Fibroblast of skin of left biceps (primary cell): ENCODE data around the gene ROCK2.
"Not testable (repeated sequence)": the region's sequence is repeated elsewhere in the genome, so short reads cannot be mapped to it uniquely, and the experiment has no call there.

Experiments used
- DNase-seq, 2 experiments: peaks; one replicate each; pipeline ENCODE4 v3.0.0-alpha.2; 2013; ENCODE audit warnings: low read depth in 2 of 2

The ROCK2 gene

GRCh38 chr2:11236335-11236734 is 108.1 kb downstream of the ROCK2 start:
- DNase-seq: no peak

- DNase-seq: no peak
Measured at GRCh38 chr2:11235583-11235982, 108.9 kb downstream of the ROCK2 start.

- no peak for DNase-seq
Measured at GRCh38 chr2:11234309-11234708, 110.1 kb downstream of the ROCK2 start.

GRCh38 chr2:11231193-11231592 is 113.2 kb downstream of the ROCK2 start:
- not testable (repeated sequence) for DNase-seq

GRCh38 chr2:11228692-11229091 is 115.7 kb downstream of the ROCK2 start:
- DNase-seq: no peak

- DNase-seq: no peak
Measured at GRCh38 chr2:11227595-11227994, 116.8 kb downstream of the ROCK2 start.

GRCh38 chr2:11224887-11225286 is 119.5 kb downstream of the ROCK2 start:
- DNase-seq: no peak

- DNase-seq: no peak
Measured at GRCh38 chr2:11222845-11223244, 121.6 kb downstream of the ROCK2 start.

- DNase-seq: no peak
Measured at GRCh38 chr2:11220445-11220844, 124.0 kb downstream of the ROCK2 start.

- DNase-seq: no peak
Measured at GRCh38 chr2:11215407-11215806, 129.0 kb downstream of the ROCK2 start.

- no peak for DNase-seq
Measured at GRCh38 chr2:11214770-11215169, 129.7 kb downstream of the ROCK2 start.

GRCh38 chr2:11213975-11214374 is 130.5 kb downstream of the ROCK2 start:
- DNase-seq: no peak

GRCh38 chr2:11213090-11213638 is 131.3 kb downstream of the ROCK2 start:
- DNase-seq: peak; percentile 24 to 35

- DNase-seq: no peak
Measured at GRCh38 chr2:11212645-11213044, 131.8 kb downstream of the ROCK2 start.

GRCh38 chr2:11208083-11208482 is 136.4 kb downstream of the ROCK2 start:
- DNase-seq: no peak

GRCh38 chr2:11203480-11203879 is 141.0 kb downstream of the ROCK2 start:
- DNase-seq: no peak

GRCh38 chr2:11201969-11202368 is 142.5 kb downstream of the ROCK2 start:
- no peak for DNase-seq

GRCh38 chr2:11200651-11201050 is 143.8 kb downstream of the ROCK2 start:
- no peak for DNase-seq

- no peak for DNase-seq
Measured at GRCh38 chr2:11196246-11196645, 148.2 kb downstream of the ROCK2 start.

- no peak for DNase-seq
Measured at GRCh38 chr2:11187731-11188130, 156.7 kb downstream of the ROCK2 start.

GRCh38 chr2:11187083-11187619 is 157.3 kb downstream of the ROCK2 start:
- DNase-seq: no peak

- no peak for DNase-seq
Measured at GRCh38 chr2:11186145-11186544, 158.3 kb downstream of the ROCK2 start.

GRCh38 chr2:11182951-11183350 is 161.5 kb downstream of the ROCK2 start:
- DNase-seq: no peak

GRCh38 chr2:11180653-11181052 is 163.8 kb downstream of the ROCK2 start:
- DNase-seq: no peak
